ENCODE results near the gene PLET1. TPM values are rescaled to one million over a fixed set of nuclear protein-coding genes. Genes with fewer than 3 reads are reported as not detected.

PLET1 gene
- total RNA-seq, 1 donor from 2014 or later, result not detected

- Histone ChIP-seq H3K36me3 (no peaks in the 10 kb centered on the region), H3K4me3 (no peak overlapping the region), H3K9me3 (ENCODE audit: low read depth) (no peaks in the 10 kb centered on the region), H3K4me2 (no peak overlapping the region), H4K20me1 (ENCODE audit: low read depth) (no peaks in the 10 kb centered on the region), H3K27me3 (peaks cover 33% of the 10 kb centered on the region), H3K4me1 (peaks cover 6% of the 10 kb centered on the region), H3F3A (ENCODE audit: low read depth) (peaks cover 4% of the 10 kb centered on the region), H3K27ac (no peak overlapping the region), H3K79me2 (ENCODE audit: low read depth) (no peaks in the 10 kb centered on the region), H3K9ac (no peak overlapping the region), H2AFZ (replicated peaks) (no peak overlapping the region)
- TF ChIP-seq EZH2 (IDR thresholded peaks at IDR 0.05) (no peak), EZH2phosphoT487 (IDR thresholded peaks at IDR 0.05) (no peak)
- TF ChIP-seq, protein P1, sequence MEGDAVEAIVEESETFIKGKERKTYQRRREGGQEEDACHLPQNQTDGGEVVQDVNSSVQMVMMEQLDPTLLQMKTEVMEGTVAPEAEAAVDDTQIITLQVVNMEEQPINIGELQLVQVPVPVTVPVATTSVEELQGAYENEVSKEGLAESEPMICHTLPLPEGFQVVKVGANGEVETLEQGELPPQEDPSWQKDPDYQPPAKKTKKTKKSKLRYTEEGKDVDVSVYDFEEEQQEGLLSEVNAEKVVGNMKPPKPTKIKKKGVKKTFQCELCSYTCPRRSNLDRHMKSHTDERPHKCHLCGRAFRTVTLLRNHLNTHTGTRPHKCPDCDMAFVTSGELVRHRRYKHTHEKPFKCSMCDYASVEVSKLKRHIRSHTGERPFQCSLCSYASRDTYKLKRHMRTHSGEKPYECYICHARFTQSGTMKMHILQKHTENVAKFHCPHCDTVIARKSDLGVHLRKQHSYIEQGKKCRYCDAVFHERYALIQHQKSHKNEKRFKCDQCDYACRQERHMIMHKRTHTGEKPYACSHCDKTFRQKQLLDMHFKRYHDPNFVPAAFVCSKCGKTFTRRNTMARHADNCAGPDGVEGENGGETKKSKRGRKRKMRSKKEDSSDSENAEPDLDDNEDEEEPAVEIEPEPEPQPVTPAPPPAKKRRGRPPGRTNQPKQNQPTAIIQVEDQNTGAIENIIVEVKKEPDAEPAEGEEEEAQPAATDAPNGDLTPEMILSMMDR (IDR thresholded peaks at IDR 0.05), result no peak
- H3K4me1 Mint-ChIP-seq, result peaks cover 22% of the 10 kb centered on the region
- no peaks in the 10 kb centered on the region for H3K9me3 Mint-ChIP-seq
- H3K27ac Mint-ChIP-seq, result no peak overlapping the region
- H3K4me3 Mint-ChIP-seq, result peak overlapping the region; percentile 35
- H3K27me3 Mint-ChIP-seq (ENCODE audit: insufficient read depth, low read depth), result peaks cover 7% of the 10 kb centered on the region
- H3K36me3 Mint-ChIP-seq, result no peaks in the 10 kb centered on the region
- no peak for DNase-seq (ENCODE audit: low spot score)
These were observed 33.0 kb upstream of the PLET1 start for GRCh38 chr11:112293614-112294013.

GRCh38 chr11:112292785-112293407 is 32.2 kb upstream of the PLET1 start:
- TF ChIP-seq, protein P1 (IDR thresholded peaks at IDR 0.05), result no peak
- TF ChIP-seq EZH2phosphoT487 (IDR thresholded peaks at IDR 0.05) (no peak), EZH2 (IDR thresholded peaks at IDR 0.05) (no peak)
- no peaks in the 10 kb centered on the region for H4K20me1 ChIP-seq (ENCODE audit: low read depth)
- no peak overlapping the region for H2AFZ ChIP-seq (replicated peaks)
- no peak overlapping the region for H3K27ac Mint-ChIP-seq
- H3K79me2 ChIP-seq (ENCODE audit: low read depth), result no peaks in the 10 kb centered on the region
- peaks cover 4% of the 10 kb centered on the region for H3F3A ChIP-seq (ENCODE audit: low read depth)
- H3K4me2 ChIP-seq, result no peak overlapping the region
- H3K9ac ChIP-seq, result no peak overlapping the region
- no peak overlapping the region for H3K4me3 Mint-ChIP-seq
- peaks cover 17% of the 10 kb centered on the region for H3K4me1 Mint-ChIP-seq
- H3K9me3 Mint-ChIP-seq, result no peaks in the 10 kb centered on the region
- no peaks in the 10 kb centered on the region for H3K36me3 Mint-ChIP-seq
- peaks cover 7% of the 10 kb centered on the region for H3K27me3 Mint-ChIP-seq (ENCODE audit: insufficient read depth, low read depth)
- H3K27me3 ChIP-seq, result peaks cover 40% of the 10 kb centered on the region
- no peaks in the 10 kb centered on the region for H3K36me3 ChIP-seq
- no peak overlapping the region for H3K27ac ChIP-seq
- H3K4me3 ChIP-seq, result no peak overlapping the region
- no peak for DNase-seq (ENCODE audit: low spot score)
- peaks cover 6% of the 10 kb centered on the region for H3K4me1 ChIP-seq
- no peaks in the 10 kb centered on the region for H3K9me3 ChIP-seq (ENCODE audit: low read depth)

DNA sequence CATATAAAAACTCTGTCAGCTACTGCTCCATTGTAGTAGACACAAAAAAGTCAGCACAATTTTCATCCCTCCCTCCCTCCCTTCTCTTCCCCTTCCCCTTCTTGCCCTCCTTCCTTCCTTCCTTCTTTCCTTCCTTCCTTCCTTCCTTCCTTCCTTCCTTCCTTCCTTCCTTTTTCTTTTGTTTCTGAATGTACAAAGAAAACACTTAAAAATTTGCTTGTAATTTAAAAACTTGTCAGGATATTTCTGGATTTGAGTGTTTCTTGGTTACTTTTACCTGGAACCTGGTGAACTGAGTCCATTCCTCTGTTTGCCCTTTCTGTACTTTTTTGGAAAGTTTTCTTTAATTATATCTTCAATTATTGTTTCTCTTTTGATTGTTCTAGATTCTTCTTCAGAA is 31.5 kb upstream of the PLET1 start:
- H3K9ac ChIP-seq, result no peak overlapping the region
- Mint-ChIP-seq H3K27ac (no peak overlapping the region), H3K9me3 (no peaks in the 10 kb centered on the region), H3K36me3 (no peaks in the 10 kb centered on the region), H3K4me1 (peaks cover 14% of the 10 kb centered on the region), H3K27me3 (ENCODE audit: insufficient read depth, low read depth) (peaks cover 7% of the 10 kb centered on the region), H3K4me3 (no peak overlapping the region)
- H3K4me3 ChIP-seq, result no peak overlapping the region
- H3K4me1 ChIP-seq, result peaks cover 6% of the 10 kb centered on the region
- peaks cover 41% of the 10 kb centered on the region for H3K27me3 ChIP-seq
- H3K9me3 ChIP-seq (ENCODE audit: low read depth), result no peaks in the 10 kb centered on the region
- H3K36me3 ChIP-seq, result no peaks in the 10 kb centered on the region
- H3K27ac ChIP-seq, result no peak overlapping the region
- TF ChIP-seq EZH2phosphoT487 (IDR thresholded peaks at IDR 0.05) (no peak), EZH2 (IDR thresholded peaks at IDR 0.05) (no peak)
- TF ChIP-seq, protein P1 (IDR thresholded peaks at IDR 0.05), result no peak
- H3K79me2 ChIP-seq (ENCODE audit: low read depth), result no peaks in the 10 kb centered on the region
- no peak overlapping the region for H2AFZ ChIP-seq (replicated peaks)
- DNase-seq (ENCODE audit: low spot score), result no peak
- no peaks in the 10 kb centered on the region for H4K20me1 ChIP-seq (ENCODE audit: low read depth)
- H3K4me2 ChIP-seq, result no peak overlapping the region
- peaks cover 4% of the 10 kb centered on the region for H3F3A ChIP-seq (ENCODE audit: low read depth)
